Upper lobe of left lung (tissue), 6 donors: Measurements from ENCODE around the gene ATXN7L3. TPM values are rescaled to one million over a fixed set of nuclear protein-coding genes. Genes with fewer than 3 reads are reported as not detected.

Source experiments
- ATAC-seq, 2 donors: fragments of 200-7000 bp; cut with Tn5 transposase; one replicate each; pipeline ENCODE4 v1.9.1; 2022; ENCODE audit warnings: mild to moderate bottlenecking in 2 of 2, moderate library complexity in 2 of 2; ENCODE audit not compliant: low FRiP score in 2 of 2
- DNase-seq, 2 donors: peaks; one replicate each; pipeline ENCODE4 v3.0.0-alpha.2; 2019 to 2020
- H3K27ac ChIP-seq, 4 donors: fragments of 200-600 bp; sonication (generic); one replicate each; pipeline ENCODE4 v1.5.1; 2016 to 2019
- H3K27me3 ChIP-seq, 4 donors: fragments of 200-600 bp; sonication (generic); one replicate each; pipeline ENCODE4 v1.5.1; 2017 to 2019
- H3K36me3 ChIP-seq, 4 donors: fragments of 200-600 bp; sonication (generic); one replicate each; pipeline ENCODE4 v1.5.1; 2016 to 2019
- H3K4me1 ChIP-seq, 4 donors: fragments of 200-600 bp; sonication (generic); one replicate each; pipeline ENCODE4 v1.5.1; 2018 to 2019
- H3K4me3 ChIP-seq, 4 donors: fragments of 200-600 bp; sonication (generic); one replicate each; pipeline ENCODE4 v1.5.1; 2017 to 2019; ENCODE audit warnings: mild to moderate bottlenecking in 2 of 4, moderate library complexity in 1 of 4
- H3K9me3 ChIP-seq, 4 donors: fragments of 200-600 bp; sonication (generic); one replicate each; pipeline ENCODE4 v1.5.1; 2018 to 2019
- CTCF ChIP-seq, 6 experiments: fragments of 450-650 bp in 4 of 6; fragments of 200-600 bp in 2 of 6; sonication (generic) in 2 of 6; IDR thresholded peaks; one replicate each; pipeline ENCODE4 v1.5.1; 2016 to 2019; ENCODE audit warnings: antibody characterized with exemption in 6 of 6
- EP300 ChIP-seq, 4 donors: sonication (generic); formaldehyde crosslinking; IDR thresholded peaks; one replicate each; pipeline ENCODE4 v1.5.1; 2017; ENCODE audit warnings: antibody characterized with exemption in 4 of 4, control low read depth in 2 of 4
- POLR2A ChIP-seq, 4 donors: fragments of 450-650 bp; IDR thresholded peaks; one replicate each; pipeline ENCODE4 v1.5.1; 2016 to 2017; ENCODE audit warnings: antibody characterized with exemption in 4 of 4, mild to moderate bottlenecking in 2 of 4
- POLR2AphosphoS5 ChIP-seq, 2 donors: sonication (generic); formaldehyde crosslinking; IDR thresholded peaks; one replicate each; pipeline ENCODE4 v1.5.1; 2017; ENCODE audit warnings: antibody characterized with exemption in 2 of 2
- WGBS, 2 donors: methylation state at CpG; one replicate each; pipeline ENCODE4 v1.1.5; 2017 to 2018; 5-methylcytosine and 5-hydroxymethylcytosine counted together
- total RNA-seq, 6 donors: library from RNA; depleted of rRNA in 4 of 6; stranded (reverse); fragments of >200 nt in 4 of 6; gene quantifications; one replicate each; pipeline versions ENCODE4 v1.1.0 to v1.2.1, GENCODE V29; 2016 to 2021
- donor health status: DM: no; HTN: no; CAD: no; lungs with moderate emphysema.
- donor health status: DM: no; HTN: yes; CAD: no; lungs with severe emphysema.

Gene ATXN7L3
- total RNA-seq, 6 donors from 2014 or later: 41.4 to 79.0 (median 46.9) TPM

- Histone ChIP-seq H3K27me3 (no peaks in the 10 kb centered on the region), H3K4me1 (peaks cover 13 to 28% (median 15%) of the 10 kb centered on the region in 4 donors), H3K27ac (peak overlapping the region in 1 of 4 donors; percentile 80), H3K4me3 (no peak overlapping the region), H3K36me3 (peaks cover 35 to 89% (median 72%) of the 10 kb centered on the region in 4 donors), H3K9me3 (no peaks in the 10 kb centered on the region)
- ATAC-seq (no peak), DNase-seq (peak in 1 of 2 donors; percentile 57)
- TF ChIP-seq EP300 (IDR thresholded peaks at IDR 0.05) (no peak), POLR2A (IDR thresholded peaks at IDR 0.05) (no peak), POLR2AphosphoS5 (IDR thresholded peaks at IDR 0.05) (no peak), CTCF (IDR thresholded peaks at IDR 0.05) (no peak)
- 91% methylated on average over 22 to 27 of the region's 30 CpGs for WGBS, 2 donors
Measured at GRCh38 chr17:44211281-44212265, 11.9 kb upstream of the ATXN7L3 start.

GRCh38 chr17:44210342-44211192, 10.9 kb upstream of the ATXN7L3 start:
- Histone ChIP-seq H3K9me3 (no peaks in the 10 kb centered on the region), H3K27me3 (no peaks in the 10 kb centered on the region), H3K4me3 (peak overlapping the region in 2 of 4 donors; percentile 1 to 13), H3K27ac (peak overlapping the region in 3 of 4 donors; percentile 41 to 80 (median 55)), H3K36me3 (peaks cover 29 to 80% (median 64%) of the 10 kb centered on the region in 4 donors), H3K4me1 (peaks cover 13 to 20% (median 13%) of the 10 kb centered on the region in 4 donors)
- DNase-seq: peak; percentile 95 to 98
- peak in 1 of 2 donors; percentile 74 for TF ChIP-seq POLR2AphosphoS5 (IDR thresholded peaks at IDR 0.05)
- peak in 2 of 4 donors; percentile 16 to 30 for TF ChIP-seq POLR2A (IDR thresholded peaks at IDR 0.05)
- TF ChIP-seq CTCF (IDR thresholded peaks at IDR 0.05): peak; percentile 99 to 100 (median 100)
- no peak for TF ChIP-seq EP300 (IDR thresholded peaks at IDR 0.05)
- ATAC-seq: peak; percentile 94 to 98
- WGBS, 2 donors: 3 to 54% methylated on average over 5 to 27 of the region's 64 CpGs

- H3K36me3 ChIP-seq: peaks cover 21 to 73% (median 57%) of the 10 kb centered on the region in 4 donors
- 61 to 71% methylated on average over 11 of the region's 11 CpGs for WGBS, 2 donors
- no peaks in the 10 kb centered on the region for H3K9me3 ChIP-seq
- H3K27ac ChIP-seq: peak overlapping the region in 2 of 4 donors; percentile 41 to 80
- peaks cover 13 to 20% (median 13%) of the 10 kb centered on the region in 4 donors for H3K4me1 ChIP-seq
- ATAC-seq (no peak), DNase-seq (no peak)
- no peaks in the 10 kb centered on the region for H3K27me3 ChIP-seq
- H3K4me3 ChIP-seq: peak overlapping the region in 2 of 4 donors; percentile 1 to 13
- TF ChIP-seq EP300 (IDR thresholded peaks at IDR 0.05): no peak
- no peak for TF ChIP-seq POLR2AphosphoS5 (IDR thresholded peaks at IDR 0.05)
- no peak for TF ChIP-seq CTCF (IDR thresholded peaks at IDR 0.05)
- TF ChIP-seq POLR2A (IDR thresholded peaks at IDR 0.05): no peak
Measured at GRCh38 chr17:44209786-44210341, 10.2 kb upstream of the ATXN7L3 start.

- peaks cover 13 to 53% (median 42%) of the 10 kb centered on the region in 4 donors for H3K36me3 ChIP-seq
- ATAC-seq: no peak
Measured at GRCh38 chr17:44207743-44208142, 8.1 kb upstream of the ATXN7L3 start.

More at GRCh38 chr17:44207743-44208142, 8.1 kb upstream of the ATXN7L3 start:
- peaks cover 27 to 39% (median 30%) of the 10 kb centered on the region in 4 donors for H3K4me1 ChIP-seq
- no peak for TF ChIP-seq POLR2AphosphoS5 (IDR thresholded peaks at IDR 0.05)
- no peak for TF ChIP-seq CTCF (IDR thresholded peaks at IDR 0.05)
- TF ChIP-seq EP300 (IDR thresholded peaks at IDR 0.05): no peak
- TF ChIP-seq POLR2A (IDR thresholded peaks at IDR 0.05): no peak
- H3K27me3 ChIP-seq: no peaks in the 10 kb centered on the region
- H3K4me3 ChIP-seq: no peak overlapping the region
- no peak overlapping the region for H3K27ac ChIP-seq
- no peak for DNase-seq
- H3K9me3 ChIP-seq: no peaks in the 10 kb centered on the region
- 78% methylated on average over 2 to 5 of the region's 5 CpGs for WGBS, 2 donors
